Measurements from ENCODE around the gene SLC27A5.

SLC27A5 gene

DNA sequence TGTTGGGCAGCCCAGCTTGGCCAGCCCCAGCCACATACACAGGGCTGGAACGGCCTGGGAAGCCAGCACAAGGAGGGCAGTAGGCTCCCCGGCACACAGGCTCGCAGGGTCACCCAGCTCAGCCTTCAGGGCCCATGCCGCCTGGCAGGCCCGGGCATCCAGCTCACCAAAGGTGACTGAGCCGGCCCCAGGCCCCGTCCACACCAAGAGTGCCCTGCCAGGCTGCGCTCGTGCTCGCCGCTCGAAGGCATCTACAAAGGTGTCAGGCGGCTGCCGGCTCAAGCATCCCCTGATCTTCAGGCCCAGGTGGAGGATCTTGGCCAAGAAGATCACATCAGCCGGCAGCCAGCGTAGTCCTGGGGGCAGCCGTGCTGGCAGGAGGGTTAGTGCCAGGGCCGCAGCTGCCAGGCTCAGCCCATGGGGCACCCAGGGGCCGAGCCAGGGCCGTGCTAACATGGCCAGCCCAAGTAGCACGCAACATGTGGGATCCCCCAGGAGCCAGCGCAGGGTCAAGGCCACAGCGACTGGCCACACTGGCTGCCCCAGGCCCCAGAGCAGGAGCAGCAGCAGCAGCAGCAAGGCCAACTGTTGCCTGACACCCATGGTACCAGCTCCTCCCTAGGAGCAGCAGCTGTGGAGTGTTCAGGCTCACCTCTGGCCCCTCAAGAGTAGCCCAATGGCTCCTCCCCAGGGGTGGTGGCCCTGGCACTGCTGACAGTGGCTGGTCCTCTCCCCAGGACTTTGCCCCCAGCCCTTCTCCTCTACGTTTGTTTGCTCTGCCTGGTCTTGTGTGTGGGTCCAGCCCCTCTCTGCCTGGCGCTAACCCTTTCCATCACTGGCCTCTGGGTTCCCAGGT lies at the start of gene SLC27A5:
SLC27A5 (minus strand) TSS at position 640 of the 856 bp plus-strand sequence; CDS start at position 603, 37 bp downstream.
- DNase-seq: no peak

DNA sequence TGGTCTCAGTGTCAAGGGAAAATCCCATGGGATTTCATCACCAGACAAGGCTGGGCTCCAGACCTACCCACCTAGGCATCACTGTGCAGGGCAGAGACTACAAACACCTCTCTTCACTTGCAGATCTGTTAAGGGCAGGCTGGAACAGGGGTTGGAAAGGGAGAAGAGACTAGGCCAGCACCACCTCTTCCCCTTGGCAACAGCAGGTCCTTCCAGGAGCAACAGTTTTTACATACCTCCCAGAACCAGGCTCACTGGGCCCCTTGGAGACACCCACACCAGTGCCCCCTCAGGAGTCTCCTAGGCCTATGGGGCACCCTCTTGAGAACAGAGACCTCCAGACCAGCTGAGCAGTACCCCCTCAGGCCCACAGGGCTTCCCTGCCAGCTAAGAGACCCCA lies 49.1 kb upstream of the SLC27A5 start:
- no peak for DNase-seq

DNA sequence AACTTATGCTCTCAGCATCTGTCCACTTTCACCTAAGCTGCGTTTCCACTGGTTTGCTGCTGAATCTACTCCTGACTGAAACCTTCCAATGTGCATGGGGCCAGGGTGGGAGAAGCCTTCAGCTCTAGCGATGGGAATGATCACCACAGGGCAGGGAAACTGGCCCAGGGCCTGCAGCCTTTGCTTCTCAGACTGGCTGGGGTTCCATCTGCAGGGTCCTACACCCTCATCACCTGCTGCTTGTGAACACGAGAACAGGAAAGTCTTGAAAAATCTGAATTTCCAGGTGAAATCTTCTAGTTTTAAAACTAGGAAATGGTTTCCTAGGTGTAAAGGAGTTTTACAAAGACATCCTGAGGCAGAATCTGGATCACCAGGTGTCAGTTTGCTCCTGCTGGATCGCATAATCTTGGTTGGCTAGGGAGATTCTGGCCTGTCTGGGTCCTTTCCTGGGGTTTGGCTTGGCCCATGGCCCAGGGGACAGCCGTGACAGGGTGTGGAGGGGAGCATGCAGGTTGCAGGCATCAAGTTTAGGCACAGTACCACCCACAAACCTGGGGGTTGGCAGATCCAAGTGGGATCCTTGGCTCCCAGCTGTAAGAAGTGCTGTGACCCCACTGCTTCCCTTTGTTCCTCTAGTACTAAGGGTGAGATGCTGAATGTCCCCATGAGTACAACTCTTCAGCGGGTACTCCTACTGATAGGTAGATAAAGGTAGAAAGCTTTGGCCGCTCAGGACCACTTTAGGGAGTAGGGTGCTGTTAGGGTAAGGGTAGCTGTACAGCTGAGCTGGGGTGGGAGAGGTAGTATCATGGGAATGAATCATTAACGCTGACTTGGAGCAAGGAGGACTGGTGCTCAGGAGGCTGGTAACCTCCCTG lies 48.5 kb upstream of the SLC27A5 start:
- DNase-seq: no peak

DNA sequence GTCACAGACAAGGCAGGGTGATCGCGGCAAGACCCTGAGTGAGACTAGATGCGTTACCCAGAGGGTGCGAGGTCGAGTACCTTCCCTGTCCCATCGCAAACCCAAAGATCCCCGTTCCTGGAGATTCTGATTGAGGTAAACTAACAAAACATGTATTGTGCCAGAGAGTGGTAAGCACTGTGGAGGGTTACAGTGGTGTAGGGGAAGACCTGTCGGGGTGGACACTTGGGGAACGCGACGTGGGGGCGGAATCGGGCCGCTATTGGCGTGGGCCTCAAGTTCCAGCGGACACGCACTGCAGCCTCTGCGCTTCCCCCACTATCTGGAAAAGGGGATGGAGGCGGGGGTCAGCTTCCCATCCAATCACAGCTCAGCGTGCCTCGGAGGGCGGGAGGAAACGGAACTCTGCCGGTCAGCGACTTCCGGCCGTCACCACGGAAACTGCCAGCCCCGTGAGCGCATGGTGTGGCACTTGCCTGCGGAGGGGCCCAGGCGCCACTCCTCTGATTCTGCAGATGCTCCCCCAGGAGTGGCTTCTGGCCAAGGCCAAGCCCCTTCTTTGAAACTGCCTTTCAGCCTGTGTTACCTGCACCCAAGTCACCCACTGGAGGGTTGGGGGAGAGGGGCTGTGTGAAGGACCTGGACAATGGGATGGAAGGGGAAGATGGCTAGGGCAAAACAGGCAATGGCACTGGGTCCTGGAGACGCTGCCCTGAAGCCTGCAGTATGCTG lies 47.6 kb upstream of the SLC27A5 start:
- DNase-seq: no peak

DNA sequence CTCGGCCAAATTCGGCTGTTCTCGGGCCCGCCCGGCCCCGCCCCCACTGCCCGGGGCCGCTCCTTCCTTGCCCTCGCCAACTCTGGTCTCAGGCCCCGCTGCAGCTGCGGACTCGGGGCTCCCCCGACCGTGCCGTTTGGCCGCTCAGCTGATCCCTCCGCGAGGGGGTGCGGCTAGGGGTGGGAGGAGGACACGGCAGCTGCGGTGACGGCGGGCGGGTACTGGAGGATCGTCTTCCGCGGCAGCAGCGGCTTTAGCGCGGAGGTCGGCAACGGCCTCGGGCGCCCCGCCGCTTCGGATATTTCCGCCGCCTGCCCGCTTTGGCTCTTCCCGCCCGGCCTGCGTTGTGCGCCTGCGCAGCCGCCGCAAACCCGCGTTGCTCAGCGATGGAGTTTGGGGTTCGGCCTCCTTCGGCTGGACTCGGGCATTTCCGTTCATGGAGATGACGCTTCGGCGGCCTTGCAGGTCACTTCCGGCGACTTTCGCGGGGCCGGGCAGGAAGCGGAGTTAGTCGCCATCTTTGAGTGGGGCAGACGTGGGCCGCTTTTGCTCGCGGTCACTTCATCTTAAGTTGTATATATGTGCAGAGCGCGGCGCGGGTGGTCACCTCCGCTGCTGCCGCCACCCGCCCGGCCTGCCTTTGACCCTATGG lies 47.0 kb upstream of the SLC27A5 start:
- no peak for DNase-seq

GRCh38 chr19:58558066-58558622 lies 46.4 kb upstream of the SLC27A5 start, which contains the start of gene UBE2M:
Gene UBE2M (minus strand): TSS chr19:58558611. CDS start chr19:58558381, 230 bp downstream.
- no peak for DNase-seq

GRCh38 chr19:58557221-58558065 lies 45.7 kb upstream of the SLC27A5 start:
- no peak for DNase-seq

DNA sequence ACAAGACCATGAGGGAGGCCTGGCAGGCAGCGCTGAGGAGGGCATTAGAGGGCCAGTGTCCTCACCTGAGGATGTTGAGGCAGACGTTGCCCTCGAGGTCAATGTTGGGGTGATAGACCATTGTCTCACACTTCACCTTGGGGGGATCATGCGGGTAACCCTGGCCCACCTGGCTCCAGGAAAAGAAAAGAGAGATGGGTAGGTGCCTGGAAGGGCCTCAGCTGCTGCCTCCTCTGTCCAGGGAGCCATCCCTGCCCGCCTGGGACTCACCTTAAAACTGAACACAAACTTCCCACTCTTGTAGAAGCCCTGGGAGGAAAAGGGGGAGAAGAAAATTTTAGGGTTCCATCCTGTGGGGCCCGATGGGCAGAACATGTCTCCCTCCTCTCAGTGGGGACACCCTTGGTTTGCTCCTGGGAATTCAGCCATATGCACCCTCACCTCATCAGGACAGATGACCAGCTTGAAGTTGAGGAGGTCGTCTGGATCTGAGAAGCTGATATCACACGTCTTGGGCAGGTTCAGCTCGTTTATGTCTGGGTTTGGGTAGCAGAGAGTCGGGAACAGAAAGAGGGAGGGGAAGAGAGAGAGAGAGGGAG lies 44.9 kb upstream of the SLC27A5 start:
- DNase-seq: no peak

DNA sequence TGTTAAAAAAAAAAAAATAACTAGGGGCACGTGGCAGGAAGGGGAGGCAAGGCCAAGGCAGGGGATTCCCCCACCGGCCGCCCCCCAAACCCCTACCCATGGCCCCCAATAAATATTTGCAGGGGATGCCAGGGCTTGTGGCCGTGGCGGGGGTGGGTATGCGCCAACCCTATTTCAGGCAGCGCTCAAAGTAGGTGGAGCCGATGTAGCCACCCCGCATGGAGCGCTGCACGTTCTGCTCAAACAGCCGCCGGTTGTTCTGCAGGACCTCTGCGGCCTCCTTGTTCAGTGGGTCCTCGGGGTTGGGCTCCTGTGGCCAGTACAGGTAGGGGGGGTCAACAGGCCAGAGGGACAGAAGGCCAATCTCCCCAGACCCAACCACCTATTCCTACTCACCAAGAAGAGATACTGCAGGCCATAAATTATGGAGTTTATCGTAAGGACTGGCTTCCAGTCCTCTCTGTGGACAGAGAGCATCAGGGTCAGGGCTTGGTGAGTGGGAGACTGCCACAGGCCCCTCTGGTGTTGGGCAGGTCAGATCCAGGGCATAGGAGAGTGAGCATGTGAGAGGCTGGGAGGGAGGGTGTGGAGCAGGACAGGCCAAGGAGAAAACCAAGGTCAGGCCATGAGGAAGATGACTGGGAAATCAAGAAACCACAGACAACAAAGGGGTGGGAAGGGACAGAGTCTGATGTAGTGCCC lies 44.3 kb upstream of the SLC27A5 start:
- no peak for DNase-seq

GRCh38 chr19:58555369-58555885 lies 43.6 kb upstream of the SLC27A5 start:
- DNase-seq: no peak

- no peak for DNase-seq
These were observed 42.9 kb upstream of the SLC27A5 start, which contains the start of gene CHMP2A for GRCh38 chr19:58554494-58555368. Gene CHMP2A (minus strand): TSS chr19:58555105. CDS start chr19:58554212, 893 bp downstream.

DNA sequence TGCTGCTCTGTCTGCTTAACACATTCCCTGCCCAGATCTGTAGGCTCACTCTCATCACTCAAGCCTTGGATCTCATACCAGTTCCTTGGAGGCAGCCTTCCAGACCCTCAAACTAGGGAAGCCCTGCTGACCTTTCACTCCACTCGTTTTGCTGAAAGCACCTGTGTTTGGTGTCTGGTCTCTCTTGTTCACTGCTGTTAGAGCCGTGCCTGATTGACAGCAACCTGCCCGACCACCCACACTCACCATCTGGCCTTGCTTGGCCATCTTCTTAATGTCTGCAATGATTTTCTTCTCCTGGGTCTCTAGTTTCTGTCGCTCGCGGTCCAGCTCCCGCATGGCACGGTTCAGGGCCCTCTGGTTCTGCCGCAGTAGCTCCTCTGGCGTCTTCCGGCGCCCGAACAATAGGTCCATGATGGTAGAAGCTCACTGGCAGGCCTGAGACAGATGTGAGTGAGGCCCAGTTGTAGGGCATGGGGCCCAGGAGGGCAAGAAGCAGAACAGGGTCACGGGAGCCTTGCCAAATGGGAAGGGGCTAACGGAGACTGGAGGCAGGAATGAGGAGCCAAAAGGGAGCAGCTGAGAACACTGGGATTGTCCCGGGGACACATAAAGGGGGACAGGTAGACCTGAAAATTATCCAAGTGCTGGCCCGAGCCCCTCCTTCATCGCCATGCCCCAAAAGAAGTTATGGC lies 42.2 kb upstream of the SLC27A5 start:
- DNase-seq: no peak

DNA sequence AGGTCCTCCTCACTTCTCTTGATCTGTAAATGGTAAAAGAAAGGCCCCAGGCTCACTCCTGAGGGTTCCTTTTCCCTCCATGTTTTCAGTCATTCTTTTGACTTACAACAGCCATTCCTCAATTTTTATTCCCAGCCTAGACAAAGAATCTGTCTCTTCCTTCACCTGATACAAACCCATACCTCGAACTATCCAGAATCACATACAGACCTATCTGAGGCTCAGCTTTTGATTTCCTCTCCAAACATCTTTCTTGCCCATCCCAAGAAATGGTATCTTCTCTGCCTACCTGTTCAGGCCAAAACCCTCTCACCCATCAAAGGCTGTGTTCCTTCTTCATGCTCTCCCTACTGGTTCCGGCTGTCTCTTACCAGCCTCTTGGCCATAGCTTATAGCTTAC lies 40.9 kb upstream of the SLC27A5 start:
- DNase-seq: no peak

DNA sequence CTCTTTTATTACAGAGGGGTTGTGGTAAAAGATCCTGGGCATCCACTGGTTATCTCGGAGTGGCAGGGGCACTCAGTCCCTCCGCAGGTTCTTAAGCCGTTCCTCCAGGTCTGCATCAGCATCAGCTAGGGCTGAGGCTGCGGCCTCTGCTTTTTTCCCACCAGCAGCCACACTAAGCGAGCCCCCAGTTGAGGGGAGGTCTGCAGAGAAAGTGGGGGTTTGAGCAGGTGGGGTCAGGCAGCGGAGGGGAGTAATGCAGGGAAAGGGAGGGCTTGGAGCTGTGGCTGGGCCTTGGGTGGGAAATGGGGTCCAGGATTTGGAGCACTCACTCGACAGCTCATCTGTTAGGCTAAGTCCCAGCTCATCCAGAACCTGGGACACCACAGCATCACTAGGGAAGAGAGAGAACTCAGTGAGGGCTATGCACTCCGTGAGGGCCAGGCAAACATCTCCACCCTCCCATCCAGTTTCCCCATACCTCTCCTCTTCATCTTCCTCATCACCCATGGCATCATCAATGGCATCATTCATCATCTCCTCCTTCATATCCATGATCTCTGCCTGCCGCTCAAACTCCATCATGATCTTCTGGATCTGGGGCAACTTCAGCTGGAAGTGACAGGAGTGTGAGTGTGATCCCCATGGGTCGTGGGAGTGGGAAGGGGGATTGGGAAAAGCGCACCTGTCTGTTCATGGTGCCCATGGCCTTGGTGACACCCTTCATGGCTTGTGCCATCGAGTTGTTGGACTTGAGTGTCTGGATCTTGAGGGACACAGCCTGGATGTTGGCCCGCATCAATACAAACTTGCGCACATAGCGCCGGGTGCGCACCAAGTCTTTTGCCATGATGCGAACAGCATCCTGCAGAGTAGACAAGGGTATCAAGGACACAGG lies 40.0 kb upstream of the SLC27A5 start:
- no peak for DNase-seq

DNA sequence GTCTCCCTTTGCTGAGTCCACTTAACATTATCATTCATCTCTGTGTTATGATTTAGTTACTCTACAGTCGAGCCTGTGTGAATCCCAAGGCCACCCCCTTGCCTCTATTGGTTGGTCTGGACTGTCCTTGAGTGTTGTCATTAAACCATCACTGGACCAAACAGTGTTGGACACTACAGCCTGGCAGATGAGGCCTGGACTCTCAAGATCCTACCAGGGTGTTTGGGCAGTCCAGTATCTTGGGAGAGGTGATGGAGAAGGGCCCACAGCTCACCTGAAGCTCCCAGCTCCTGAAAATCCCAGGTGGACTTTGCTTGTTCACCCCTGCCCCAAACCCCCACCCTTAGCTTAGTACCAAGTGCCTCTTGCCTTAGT lies 39.3 kb upstream of the SLC27A5 start:
- no peak for DNase-seq

GRCh38 chr19:58550362-58551122 lies 38.8 kb upstream of the SLC27A5 start:
- DNase-seq: no peak
